B cell (primary cell): Measurements from ENCODE around the gene NAGLU.

Experiments used
- CTCF ChIP-seq: fragments of 200-600 bp; IDR thresholded peaks from one replicate; pipeline ENCODE4 v1.8.0; 2022; ENCODE audit warnings: antibody characterized with exemption, mild to moderate bottlenecking
- EZH2 ChIP-seq: IDR thresholded peaks from 2 replicates; pipeline ENCODE4 v1.6.1; 2012; ENCODE audit warnings: borderline replicate concordance, low read depth, mild to moderate bottlenecking, moderate library complexity, low read length; ENCODE audit not compliant: insufficient read depth, poor library complexity, severe bottlenecking

- no peak for TF ChIP-seq CTCF
- TF ChIP-seq EZH2 = no peak
Measured at GRCh38 chr17:42571435-42572225, 35.6 kb downstream of the NAGLU start.
